ENCODE measurements around the gene TIGD3. TPM values are rescaled to one million over a fixed set of nuclear protein-coding genes. Genes with fewer than 3 reads are reported as not detected.

Gene TIGD3
- total and polyA plus RNA-seq, 2 of the 13 experiments (the other 11 are each of a cell fraction or from before 2014, with no cell fraction given), result 0.49 to 4.9 TPM

GRCh38 chr11:65401803-65402248 is 47.3 kb downstream of the TIGD3 start:
- Histone ChIP-seq H3K27me3 (ENCODE audit: control insufficient read depth in 1 of 2, insufficient read depth in 2 of 2, low read length in 2 of 2) (no peaks in the 10 kb centered on the region), H3K36me3 (replicated peaks in 1 of 2; ENCODE audit: control insufficient read depth in 1 of 2, insufficient read depth in 2 of 2, low read length in 2 of 2) (peaks cover 14 to 20% of the 10 kb centered on the region in 2 experiments; a peak in 4 of 5 replicates), H4K20me1 (ENCODE audit: insufficient read depth, low read length) (no peaks in the 10 kb centered on the region), H3K4me1 (ENCODE audit: insufficient read depth, low read length) (peaks cover 19% of the 10 kb centered on the region), H3K79me2 (ENCODE audit: insufficient read depth, low read length) (no peaks in the 10 kb centered on the region), H2AFZ (ENCODE audit: low read length) (no peak overlapping the region), H3K4me3 (replicated peaks in 1 of 3; ENCODE audit: insufficient read depth in 1 of 3, low read depth in 2 of 3, low read length in 3 of 3) (no peak overlapping the region), H3K9ac (ENCODE audit: insufficient read depth, low read depth, low read length) (no peak overlapping the region), H3K27ac (ENCODE audit: extremely low read length, insufficient read depth, low read length) (peak overlapping the region; percentile 24), H3K4me2 (ENCODE audit: low read depth, low read length) (peak overlapping the region; percentile 43), H3K9me3 (ENCODE audit: low read length) (no peaks in the 10 kb centered on the region)
- ATAC-seq (peak; percentile 46), FAIRE-seq (peak; percentile 66), DNase-seq (ENCODE audit: low spot score) (peak; percentile 53)
- WGBS (ENCODE audit: low lambda C conversion rate), result 19% methylated on average over 10 of the region's 10 CpGs
- intact Hi-C loops (cut with micrococcal nuclease; ENCODE audit: unreplicated experiment), result no loop called here
- no TSS peak for BruUV-seq (replicated peaks)
- ChIA-PET CTCF (ENCODE audit: low intra/inter-chr PET ratio, low total read pairs) (no interaction called here), POLR2A (interaction anchor here (0.9 to 7.6 kb wide), 10 partner anchors 16 to 97 kb away, joined by 3 to 98 read pairs (median 6); partner anchors contain the start of genes FRMD8, MALAT1 and SLC25A45)
- in situ Hi-C loops (cut with HindIII; ENCODE audit: extremely low pct_ligation_motif_present, low pct_unique_long_range_greater_than_20kb), result no loop called here
- 0 out of 2 replicates have a peak, but pooled peaks have one; percentile 21 for TF ChIP-seq HHEX (CRISPR knock-in tag; IDR thresholded peaks at IDR 0.05)
- TF ChIP-seq TP53 (CRISPR knock-in tag; conservative IDR thresholded peaks at IDR 0.05), result no peak
- peak; percentile 85; the same call in 1 of the 2 replicates for TF ChIP-seq SOX5 (CRISPR knock-in tag; IDR thresholded peaks at IDR 0.05; ENCODE audit: borderline replicate concordance)
- 0 out of 2 replicates have a peak, but pooled peaks have one; percentile 21 for TF ChIP-seq NFIC (IDR thresholded peaks at IDR 0.05; ENCODE audit: low read length)
- TF ChIP-seq ZNF460 (CRISPR knock-in tag; IDR thresholded peaks at IDR 0.05; ENCODE audit: borderline replicate concordance), result peak; percentile 71
- TF ChIP-seq BCL6 (CRISPR knock-in tag; IDR thresholded peaks at IDR 0.05), result peak; percentile 10; the same call in 1 of the 2 replicates
- TF ChIP-seq TFE3 (CRISPR knock-in tag; IDR thresholded peaks at IDR 0.05), result no peak
- no peak for TF ChIP-seq RFX5 (IDR thresholded peaks at IDR 0.05; ENCODE audit: low read depth, low read length)
- TF ChIP-seq SOX13 (IDR thresholded peaks at IDR 0.05), result peak; percentile 71
- TF ChIP-seq SOX13 (CRISPR knock-in tag; conservative IDR thresholded peaks at IDR 0.05 in 1 of 2, IDR thresholded peaks at IDR 0.05 in 1 of 2), result peak in 1 of 2 experiments; percentile 90; a peak in 2 of 4 replicates
- 0 out of 2 replicates have a peak, but pooled peaks have one; percentile 17 for TF ChIP-seq SP5 (CRISPR knock-in tag; IDR thresholded peaks at IDR 0.05; ENCODE audit: borderline replicate concordance, low read depth)
- TF ChIP-seq MEIS2 (CRISPR knock-in tag; IDR thresholded peaks at IDR 0.05), result no peak
- TF ChIP-seq ARID5B (CRISPR knock-in tag; IDR thresholded peaks at IDR 0.05), result peak; percentile 37; the same call in 1 of the 2 replicates
- 0 out of 2 replicates have a peak, but pooled peaks have one; percentile 12 for TF ChIP-seq CREM (IDR thresholded peaks at IDR 0.05)
- no peak for TF ChIP-seq CREM (CRISPR knock-in tag; IDR thresholded peaks at IDR 0.05)
- no peak for TF ChIP-seq TFDP2 (CRISPR knock-in tag; IDR thresholded peaks at IDR 0.05)
- no peak for TF ChIP-seq SOX6 (IDR thresholded peaks at IDR 0.05)
- peak; percentile 85 for TF ChIP-seq SOX6 (CRISPR knock-in tag; IDR thresholded peaks at IDR 0.05)
- peak; percentile 43; the same call in 1 of the 2 replicates for TF ChIP-seq TCF7 (IDR thresholded peaks at IDR 0.05; ENCODE audit: low read depth)
